Measurements from ENCODE around the gene ANKS1A.

ANKS1A gene

GRCh38 chr6:35015996-35016395 is 126.9 kb downstream of the ANKS1A start:
- Histone ChIP-seq H4K20me1 (ENCODE audit: insufficient read depth) (no peaks in the 10 kb centered on the region), H3K79me2 (ENCODE audit: insufficient read depth, low read depth) (no peaks in the 10 kb centered on the region), H3K9ac (no peak overlapping the region), H3K36me3 (ENCODE audit: insufficient read depth) (no peaks in the 10 kb centered on the region), H3K4me3 (IDR thresholded peaks at IDR 0.05; ENCODE audit: insufficient read depth, low read depth, low read length) (no peak overlapping the region), H3K4me2 (no peak overlapping the region), H3K27me3 (ENCODE audit: insufficient read depth, low read depth) (no peaks in the 10 kb centered on the region), H3K4me1 (ENCODE audit: low read depth, poor library complexity, severe bottlenecking) (peaks cover 21% of the 10 kb centered on the region), H3K27ac (no peak overlapping the region), H2AFZ (ENCODE audit: low read depth) (no peak overlapping the region)
- no peak for TF ChIP-seq CTCF (conservative IDR thresholded peaks at IDR 0.05; ENCODE audit: low read depth, low read length)

DNA sequence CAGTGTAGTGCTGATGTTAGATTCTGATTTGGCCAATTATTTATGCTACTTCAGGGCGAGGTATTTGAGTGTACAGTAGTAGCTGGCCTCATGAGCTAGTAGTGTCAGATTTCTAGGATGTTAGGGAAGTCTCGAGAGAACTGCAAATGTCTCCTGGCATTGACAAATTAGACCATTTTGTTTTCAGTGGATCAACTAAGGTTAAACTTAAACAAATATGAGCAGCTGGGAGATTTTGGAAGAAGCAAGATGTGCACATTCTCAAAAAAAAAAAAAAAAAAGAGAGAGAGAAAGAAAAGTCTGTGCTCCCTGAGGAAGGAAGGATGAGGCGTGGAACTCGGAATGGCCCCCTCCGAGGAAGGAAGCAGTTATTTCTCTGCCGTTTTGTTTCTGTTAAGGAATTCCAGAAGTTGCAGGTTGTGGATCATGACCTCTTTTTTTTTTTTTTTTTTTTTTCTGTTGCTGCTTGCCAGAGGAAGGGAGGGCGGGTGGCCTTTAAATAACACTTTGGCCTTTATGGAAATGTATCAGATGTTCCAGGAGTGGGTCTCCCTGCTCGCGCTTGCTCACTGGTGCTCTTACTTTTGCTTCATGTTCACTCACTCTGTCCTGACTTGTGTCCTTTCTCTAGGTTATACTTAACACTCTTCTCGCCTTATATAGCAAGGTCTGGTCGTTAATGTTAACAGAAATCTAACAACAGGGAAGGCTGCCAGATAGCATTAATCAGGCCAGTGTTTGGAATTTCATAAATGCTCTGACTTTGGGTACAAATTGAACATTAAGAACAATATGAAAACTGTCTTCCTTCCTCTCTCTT is 127.7 kb downstream of the ANKS1A start:
- no peak overlapping the region for H2AFZ ChIP-seq (ENCODE audit: low read depth)
- no peaks in the 10 kb centered on the region for H4K20me1 ChIP-seq (ENCODE audit: insufficient read depth)
- no peak overlapping the region for H3K9ac ChIP-seq
- H3K4me3 ChIP-seq (IDR thresholded peaks at IDR 0.05; ENCODE audit: insufficient read depth, low read depth, low read length) = no peak overlapping the region
- H3K27ac ChIP-seq = no peak overlapping the region
- H3K36me3 ChIP-seq (ENCODE audit: insufficient read depth) = no peaks in the 10 kb centered on the region
- TF ChIP-seq CTCF (conservative IDR thresholded peaks at IDR 0.05; ENCODE audit: low read depth, low read length) = no peak
- H3K79me2 ChIP-seq (ENCODE audit: insufficient read depth, low read depth) = no peaks in the 10 kb centered on the region
- H3K27me3 ChIP-seq (ENCODE audit: insufficient read depth, low read depth) = no peaks in the 10 kb centered on the region
- peaks cover 14% of the 10 kb centered on the region for H3K4me1 ChIP-seq (ENCODE audit: low read depth, poor library complexity, severe bottlenecking)
- H3K4me2 ChIP-seq = no peak overlapping the region

- TF ChIP-seq CTCF (conservative IDR thresholded peaks at IDR 0.05; ENCODE audit: low read depth, low read length) = no peak
- no peak overlapping the region for H3K4me2 ChIP-seq
- no peak overlapping the region for H2AFZ ChIP-seq (ENCODE audit: low read depth)
- H3K79me2 ChIP-seq (ENCODE audit: insufficient read depth, low read depth) = no peaks in the 10 kb centered on the region
- H3K27ac ChIP-seq = no peak overlapping the region
- no peak overlapping the region for H3K9ac ChIP-seq
- H3K4me3 ChIP-seq (IDR thresholded peaks at IDR 0.05; ENCODE audit: insufficient read depth, low read depth, low read length) = no peak overlapping the region
- no peaks in the 10 kb centered on the region for H3K27me3 ChIP-seq (ENCODE audit: insufficient read depth, low read depth)
- peaks cover 8% of the 10 kb centered on the region for H3K4me1 ChIP-seq (ENCODE audit: low read depth, poor library complexity, severe bottlenecking)
- H3K36me3 ChIP-seq (ENCODE audit: insufficient read depth) = no peaks in the 10 kb centered on the region
- H4K20me1 ChIP-seq (ENCODE audit: insufficient read depth) = no peaks in the 10 kb centered on the region
These were observed 128.5 kb downstream of the ANKS1A start for GRCh38 chr6:35017411-35018181.

GRCh38 chr6:35018182-35018519 is 129.1 kb downstream of the ANKS1A start:
- Histone ChIP-seq H3K4me3 (IDR thresholded peaks at IDR 0.05; ENCODE audit: insufficient read depth, low read depth, low read length) (no peak overlapping the region), H4K20me1 (ENCODE audit: insufficient read depth) (no peaks in the 10 kb centered on the region), H3K9ac (no peak overlapping the region), H3K27me3 (ENCODE audit: insufficient read depth, low read depth) (no peaks in the 10 kb centered on the region), H3K4me2 (no peak overlapping the region), H3K4me1 (ENCODE audit: low read depth, poor library complexity, severe bottlenecking) (peaks cover 8% of the 10 kb centered on the region), H2AFZ (ENCODE audit: low read depth) (no peak overlapping the region), H3K36me3 (ENCODE audit: insufficient read depth) (no peaks in the 10 kb centered on the region), H3K79me2 (ENCODE audit: insufficient read depth, low read depth) (no peaks in the 10 kb centered on the region), H3K27ac (no peak overlapping the region)
- no peak for TF ChIP-seq CTCF (conservative IDR thresholded peaks at IDR 0.05; ENCODE audit: low read depth, low read length)

Data from KMS-11 (cell line).